Activated CD4-positive, alpha-beta T cell treated with anti-CD3 and anti-CD28 coated beads, Interleukin-2, amount 10 ng/mL, durations not matched to agents 7 days and 5 days (primary cell): ENCODE measurements around the gene PPM1A. TPM values are rescaled to one million over a fixed set of nuclear protein-coding genes. Genes with fewer than 3 reads are reported as not detected.
"Not testable (repeated sequence)": the region's sequence is repeated elsewhere in the genome, so short reads cannot be mapped to it uniquely, and the experiment has no call there.

Experiments
- CTCF ChIA-PET: fragments of 350-600 bp; sonication (Branson Sonifier 250); formaldehyde crosslinking; loops from one replicate; lab custom pipeline; 2021; ENCODE audit warnings: antibody characterized with exemption; lab: Charles Lee
- POLR2A ChIA-PET: fragments of 350-600 bp; sonication (Branson Sonifier 250); formaldehyde crosslinking; loops from one replicate; lab custom pipeline; 2021; ENCODE audit warnings: antibody characterized with exemption; lab: Charles Lee
- DNase-seq: peaks from one replicate; pipeline ENCODE4 v3.0.0-alpha.2; 2020
- H3K27ac Mint-ChIP-seq: one replicate; pipeline ENCODE4 v1.8.0; 2021; ENCODE audit warnings: mild to moderate bottlenecking, moderate library complexity, mixed read lengths
- H3K27me3 Mint-ChIP-seq: one replicate; pipeline ENCODE4 v1.8.0; 2021; ENCODE audit warnings: mixed read lengths
- H3K36me3 Mint-ChIP-seq: one replicate; pipeline ENCODE4 v1.8.0; 2021; ENCODE audit warnings: low read depth, mixed read lengths
- H3K4me1 Mint-ChIP-seq: one replicate; pipeline ENCODE4 v1.8.0; 2021; ENCODE audit warnings: mixed read lengths
- H3K4me3 Mint-ChIP-seq: one replicate; pipeline ENCODE4 v1.8.0; 2021; ENCODE audit warnings: mild to moderate bottlenecking, moderate library complexity, mixed read lengths
- H3K9me3 Mint-ChIP-seq: one replicate; pipeline ENCODE4 v1.8.0; 2021; ENCODE audit warnings: mixed read lengths
- total RNA-seq, 2 experiments: library from RNA; stranded (reverse); gene quantifications; one replicate each; pipeline ENCODE4 v1.2.3, GENCODE V29; 2021

Gene PPM1A
- total RNA-seq, 2 experiments from 2014 or later: 48.9 to 53.1 TPM

DNA sequence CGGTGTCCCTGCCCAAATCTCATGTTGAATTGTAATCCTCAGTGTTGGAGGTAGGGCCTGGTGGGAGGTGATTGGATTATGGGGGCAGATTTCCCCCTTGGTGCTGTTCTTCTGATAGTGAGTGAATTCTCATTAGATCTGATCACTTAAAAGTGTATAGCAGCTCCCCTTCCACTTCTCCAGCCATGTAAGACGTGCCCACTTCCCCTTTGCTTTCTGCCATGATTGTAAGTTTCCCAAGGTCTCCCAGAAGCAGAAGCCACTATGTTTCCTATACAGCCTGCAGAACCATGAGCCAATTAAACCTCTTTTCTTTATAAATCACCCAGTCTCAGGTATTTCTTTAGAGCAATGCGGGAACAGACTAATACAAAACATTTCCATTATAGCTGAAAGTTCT lies 71.8 kb downstream of the PPM1A start:
- CTCF ChIA-PET: interaction anchor here (2.1 kb wide), 1 partner anchor 11 kb away, joined by 9 read pairs; no protein-coding TSS in a partner anchor
- H3K9me3 Mint-ChIP-seq, H3K27me3 Mint-ChIP-seq: not testable (repeated sequence)

DNA sequence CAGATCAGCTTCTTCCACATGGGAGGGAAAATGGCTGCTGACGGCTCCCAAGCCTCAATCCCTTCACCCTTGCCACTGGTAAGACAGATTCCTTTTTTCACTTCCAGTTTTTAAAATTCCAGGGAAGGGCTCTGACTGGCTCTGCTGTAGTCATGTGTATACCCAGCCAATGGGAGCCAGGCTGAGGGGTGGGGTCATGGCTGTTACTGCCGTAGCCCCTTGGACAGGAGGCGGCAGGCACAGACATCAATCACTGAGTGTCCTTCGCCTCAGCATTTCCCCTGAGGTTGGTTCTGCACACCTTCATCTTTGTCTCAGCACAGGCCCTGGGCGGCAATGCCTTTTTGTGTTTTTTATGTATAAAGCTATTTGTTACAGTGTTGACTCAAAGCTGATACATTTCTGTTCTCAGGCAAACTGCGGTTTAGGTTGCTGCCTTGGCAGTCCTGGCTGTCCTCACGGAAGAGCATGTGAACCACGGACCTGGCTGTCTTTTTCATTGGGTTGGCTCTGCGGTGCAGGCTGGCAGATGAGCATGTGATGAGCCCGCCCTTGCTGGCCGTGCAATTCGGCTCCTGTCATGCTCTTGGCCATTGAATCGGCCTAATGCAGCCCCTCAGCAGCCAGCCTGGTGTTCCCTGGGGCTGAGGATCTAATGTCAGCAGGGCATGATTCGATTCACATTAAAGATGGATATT lies 74.3 kb downstream of the PPM1A start:
- H3K36me3 Mint-ChIP-seq: no peaks in the 10 kb centered on the region
- no peaks in the 10 kb centered on the region for H3K9me3 Mint-ChIP-seq
- POLR2A ChIA-PET: no interaction called here
- no peak overlapping the region for H3K4me3 Mint-ChIP-seq
- H3K27me3 Mint-ChIP-seq: peaks cover 22% of the 10 kb centered on the region
- CTCF ChIA-PET: interaction anchor here (1.0 to 2.1 kb wide), 3 partner anchors 8 to 26 kb away, joined by 3 to 9 read pairs (median 3); no protein-coding TSS in a partner anchor
- no peak for DNase-seq
- H3K27ac Mint-ChIP-seq: no peak overlapping the region
- H3K4me1 Mint-ChIP-seq: peaks cover 10% of the 10 kb centered on the region

More for the DNA sequence above, 71.8 kb downstream of the PPM1A start:
- H3K36me3 Mint-ChIP-seq, DNase-seq, H3K4me1 Mint-ChIP-seq, POLR2A ChIA-PET, H3K4me3 Mint-ChIP-seq, H3K27ac Mint-ChIP-seq: not testable (repeated sequence)

DNA sequence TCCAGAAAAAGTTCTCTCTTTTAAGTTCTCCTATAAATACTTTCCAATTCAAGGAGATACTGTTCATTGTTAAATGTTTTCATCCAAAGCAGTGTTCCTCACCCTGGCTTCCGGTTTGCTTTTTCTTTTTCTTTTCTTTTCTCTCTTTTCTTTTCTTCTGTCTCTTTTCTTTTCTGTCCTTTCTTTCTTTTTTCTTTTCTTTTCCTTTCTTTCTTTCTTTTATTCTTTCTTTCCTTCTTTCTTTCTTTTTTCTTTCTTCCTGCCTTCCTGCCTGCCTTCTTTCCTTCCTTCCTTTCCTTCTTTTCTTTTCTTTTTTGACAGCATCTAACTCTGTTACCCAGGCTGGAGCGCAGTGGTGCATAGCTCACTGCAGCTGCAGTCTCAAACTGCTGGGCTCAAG lies 75.8 kb downstream of the PPM1A start:
- no peak overlapping the region for H3K27ac Mint-ChIP-seq
- DNase-seq: no peak
- H3K4me3 Mint-ChIP-seq: no peak overlapping the region
- CTCF ChIA-PET: interaction anchor here (1.1 kb wide), 1 partner anchor 25 kb away, joined by 3 read pairs; no protein-coding TSS in a partner anchor
- POLR2A ChIA-PET: no interaction called here
- peaks cover 14% of the 10 kb centered on the region for H3K4me1 Mint-ChIP-seq
- peaks cover 27% of the 10 kb centered on the region for H3K27me3 Mint-ChIP-seq
- no peaks in the 10 kb centered on the region for H3K36me3 Mint-ChIP-seq
- H3K9me3 Mint-ChIP-seq: no peaks in the 10 kb centered on the region

DNA sequence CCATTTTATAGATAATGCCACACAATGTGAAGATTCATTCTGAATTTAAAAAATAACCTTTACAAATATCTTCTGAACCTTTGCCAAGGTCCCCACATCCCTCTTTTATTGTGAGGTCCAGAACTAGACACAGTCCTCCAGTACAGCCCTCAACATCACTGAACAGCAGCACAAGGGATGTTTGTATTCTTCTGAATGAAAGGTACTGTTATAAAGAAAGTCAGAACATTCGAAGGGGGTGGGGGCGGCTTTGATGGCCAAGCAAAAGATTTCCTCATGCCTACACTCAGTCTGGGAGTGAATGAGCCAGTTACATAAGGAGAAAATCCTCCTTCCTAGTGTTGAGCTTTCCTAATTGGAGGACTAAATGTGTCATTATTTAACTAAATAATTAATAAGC lies 77.3 kb downstream of the PPM1A start:
- ChIA-PET POLR2A (no interaction called here), CTCF (interaction anchor here (1.0 kb wide), 1 partner anchor 16 kb away, joined by 4 read pairs; no protein-coding TSS in a partner anchor)
- no peak for DNase-seq
- H3K4me3 Mint-ChIP-seq: no peak overlapping the region
- no peaks in the 10 kb centered on the region for H3K36me3 Mint-ChIP-seq
- no peaks in the 10 kb centered on the region for H3K9me3 Mint-ChIP-seq
- peaks cover 21% of the 10 kb centered on the region for H3K4me1 Mint-ChIP-seq
- H3K27ac Mint-ChIP-seq: no peak overlapping the region
- H3K27me3 Mint-ChIP-seq: peaks cover 25% of the 10 kb centered on the region

DNA sequence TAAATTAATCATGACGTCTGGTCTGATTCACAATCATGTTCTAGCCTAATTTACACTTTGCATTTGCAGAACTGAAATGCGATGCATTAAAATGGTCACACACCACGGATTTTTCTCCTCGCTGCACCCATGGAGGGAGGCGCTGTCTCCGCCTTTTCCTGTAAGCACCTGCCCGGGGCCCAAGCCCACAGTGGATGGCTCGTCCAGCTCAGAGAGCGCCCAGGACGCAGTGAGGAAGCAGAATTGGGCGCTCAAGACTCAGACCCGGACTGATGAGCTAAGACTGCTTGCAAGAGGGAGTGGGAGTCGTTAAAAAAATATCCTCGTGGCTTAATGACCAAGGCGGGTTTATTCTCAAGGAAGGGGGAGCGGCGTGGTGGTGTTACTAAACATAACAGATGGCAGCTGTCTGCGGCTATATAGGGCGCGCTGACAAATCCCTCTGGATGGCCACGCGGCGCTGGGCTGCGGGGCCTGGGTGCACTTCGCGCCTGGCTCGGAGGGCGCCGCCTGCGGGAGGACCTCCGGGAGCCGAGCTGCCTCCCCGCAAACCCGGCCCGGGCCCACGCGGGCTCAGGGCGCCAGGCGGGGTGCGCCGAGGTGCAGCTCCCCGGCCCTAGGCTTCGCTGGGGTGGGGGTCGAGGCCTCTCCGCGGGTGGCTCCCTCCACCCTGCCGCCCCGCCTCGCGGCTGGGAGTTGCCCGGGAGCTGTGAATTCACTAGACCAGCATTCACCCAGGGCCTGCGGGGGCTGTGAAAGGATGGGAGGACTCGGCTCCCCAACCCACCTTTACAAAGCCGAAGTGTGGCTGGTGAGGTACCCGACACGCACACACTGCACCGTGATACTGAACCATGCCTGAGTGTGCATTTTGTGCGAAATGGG lies 78.7 kb downstream of the PPM1A start:
- DNase-seq: peak; percentile 47

DNA sequence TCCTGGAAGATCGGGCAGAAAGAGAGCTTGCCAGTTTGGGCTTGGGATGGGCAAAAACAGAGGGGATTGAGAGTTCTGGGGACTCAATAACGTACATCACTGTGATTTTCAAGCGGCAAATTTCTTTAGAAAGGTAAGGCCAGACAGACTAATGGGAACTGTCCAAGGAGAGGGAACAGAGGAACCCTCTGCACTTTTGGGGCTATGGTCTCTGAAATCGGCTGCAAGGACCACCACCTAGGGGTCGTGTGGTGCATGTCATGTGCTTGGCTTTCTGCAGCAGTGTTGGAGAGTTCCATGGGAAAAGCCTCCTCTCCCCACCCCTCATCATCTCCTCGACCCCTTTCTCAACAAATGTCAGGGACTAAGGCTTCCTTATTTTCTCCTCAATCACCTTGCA lies 79.6 kb downstream of the PPM1A start:
- H3K4me3 Mint-ChIP-seq: no peak overlapping the region
- POLR2A ChIA-PET: no interaction called here
- CTCF ChIA-PET: no interaction called here
- H3K36me3 Mint-ChIP-seq: no peaks in the 10 kb centered on the region
- H3K27me3 Mint-ChIP-seq: peaks cover 30% of the 10 kb centered on the region
- H3K27ac Mint-ChIP-seq: no peak overlapping the region
- no peaks in the 10 kb centered on the region for H3K9me3 Mint-ChIP-seq
- H3K4me1 Mint-ChIP-seq: peaks cover 42% of the 10 kb centered on the region
- no peak for DNase-seq

More for the DNA sequence above, 78.7 kb downstream of the PPM1A start:
- no peaks in the 10 kb centered on the region for H3K36me3 Mint-ChIP-seq
- H3K27me3 Mint-ChIP-seq: peaks cover 24% of the 10 kb centered on the region
- peak overlapping the region; percentile 76 for H3K27ac Mint-ChIP-seq
- peak overlapping the region; percentile 78 for H3K4me3 Mint-ChIP-seq
- ChIA-PET CTCF (interaction anchor here (1.0 to 1.1 kb wide), 2 partner anchors 11 to 50 kb away, joined by 3 read pairs; no protein-coding TSS in a partner anchor), POLR2A (no interaction called here)
- peaks cover 34% of the 10 kb centered on the region for H3K4me1 Mint-ChIP-seq
- H3K9me3 Mint-ChIP-seq: no peaks in the 10 kb centered on the region

DNA sequence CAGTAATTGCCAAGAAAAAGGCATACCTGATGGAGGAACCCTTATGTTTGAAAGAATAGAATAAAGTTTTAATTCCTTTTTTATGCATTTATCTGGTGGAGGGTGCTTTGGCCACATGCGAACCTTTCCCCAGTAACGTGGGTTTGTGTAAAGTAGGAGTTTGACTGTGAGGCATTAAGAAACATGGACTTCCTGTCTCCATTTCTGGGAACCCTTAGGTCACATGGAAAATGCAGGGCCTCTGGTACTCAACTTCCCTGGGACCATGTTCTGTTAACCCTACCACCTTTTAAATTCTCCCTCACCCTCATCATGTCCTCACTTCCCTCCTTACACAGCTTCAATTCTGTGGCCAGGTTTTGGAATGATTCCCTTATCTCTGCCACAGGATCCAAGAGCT lies 80.3 kb downstream of the PPM1A start:
- CTCF ChIA-PET: interaction anchor here (0.5 kb wide), 1 partner anchor 272 kb away, joined by 3 read pairs; no protein-coding TSS in a partner anchor
- H3K36me3 Mint-ChIP-seq: no peaks in the 10 kb centered on the region
- H3K9me3 Mint-ChIP-seq: no peaks in the 10 kb centered on the region
- no peak overlapping the region for H3K4me3 Mint-ChIP-seq
- H3K4me1 Mint-ChIP-seq: peaks cover 42% of the 10 kb centered on the region
- peaks cover 36% of the 10 kb centered on the region for H3K27me3 Mint-ChIP-seq
- no peak overlapping the region for H3K27ac Mint-ChIP-seq
- POLR2A ChIA-PET: no interaction called here
- no peak for DNase-seq

DNA sequence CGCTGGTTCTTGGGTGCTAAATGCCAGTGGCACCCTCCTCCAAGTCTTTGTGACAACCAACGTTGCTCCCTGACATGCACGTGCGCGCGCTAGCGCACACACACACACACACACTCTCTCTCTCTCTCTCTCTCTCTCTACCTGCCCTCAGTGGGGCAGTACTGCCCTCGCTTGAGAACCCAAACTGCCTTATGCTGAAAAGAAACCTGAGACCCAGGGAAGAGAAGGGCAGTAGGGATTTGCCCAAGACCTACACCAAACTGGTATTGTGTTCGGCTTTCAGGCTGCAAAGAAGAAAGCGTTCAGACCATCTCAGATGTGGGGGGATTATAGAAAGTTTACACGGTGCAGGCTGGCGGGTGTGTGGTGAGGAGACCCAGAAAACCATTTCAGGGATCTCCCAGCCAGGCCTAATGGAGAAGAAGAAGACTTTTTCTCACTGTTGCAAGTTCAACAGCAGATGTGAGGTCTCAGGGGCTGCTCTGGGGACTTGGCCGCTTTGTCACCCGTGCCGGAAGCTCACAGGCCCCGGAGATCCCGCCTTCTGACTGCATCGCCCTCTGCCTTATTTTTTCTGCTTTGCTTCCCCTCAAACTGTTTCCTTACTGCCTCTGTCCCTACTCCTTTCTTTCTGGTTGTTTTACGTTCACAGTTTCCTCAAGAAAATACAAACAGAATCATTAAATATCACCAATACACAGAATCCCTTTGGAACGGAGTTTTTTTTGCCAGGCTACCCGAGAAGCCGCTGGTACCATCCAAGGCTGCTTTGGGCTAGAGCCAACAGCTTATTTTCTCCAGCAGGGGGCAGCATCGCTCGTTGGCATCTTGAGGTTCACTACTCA lies 82.4 kb downstream of the PPM1A start:
- H3K27ac Mint-ChIP-seq: peak overlapping the region; percentile 94
- POLR2A ChIA-PET: no interaction called here
- H3K4me1 Mint-ChIP-seq: peaks cover 42% of the 10 kb centered on the region
- H3K36me3 Mint-ChIP-seq: no peaks in the 10 kb centered on the region
- peak overlapping the region; percentile 76 for H3K4me3 Mint-ChIP-seq
- no peaks in the 10 kb centered on the region for H3K9me3 Mint-ChIP-seq
- peak; percentile 80 for DNase-seq
- H3K27me3 Mint-ChIP-seq: peaks cover 40% of the 10 kb centered on the region
- CTCF ChIA-PET: interaction anchor here (0.7 to 1.9 kb wide), 15 partner anchors 9 to 119 kb away, joined by 3 to 11 read pairs (median 4); partner anchors contain the start of gene PPM1A

DNA sequence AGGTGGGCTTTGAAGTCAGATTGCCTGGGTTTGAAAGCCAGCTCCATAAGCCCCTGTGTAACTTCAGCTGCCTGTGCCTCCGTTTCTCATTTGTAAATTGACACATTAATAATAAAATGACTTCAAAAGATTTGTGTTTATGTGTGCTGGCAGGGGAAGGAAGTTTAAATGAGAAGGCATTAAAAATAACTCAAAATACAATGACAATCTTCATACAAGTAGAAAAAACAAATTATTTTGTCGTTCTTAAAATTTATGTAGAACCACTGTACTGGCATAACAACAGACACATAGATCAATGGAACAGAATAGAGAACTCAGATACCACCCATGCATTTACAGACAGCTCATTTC lies 83.0 kb downstream of the PPM1A start:
- Mint-ChIP-seq H3K27ac (peak overlapping the region; percentile 94), H3K4me3 (peak overlapping the region; percentile 76), H3K4me1 (peaks cover 40% of the 10 kb centered on the region), H3K27me3 (peaks cover 38% of the 10 kb centered on the region), H3K9me3 (no peaks in the 10 kb centered on the region), H3K36me3 (no peaks in the 10 kb centered on the region)
- no peak for DNase-seq
- ChIA-PET POLR2A (no interaction called here), CTCF (interaction anchor here (0.7 to 1.9 kb wide), 15 partner anchors 10 to 120 kb away, joined by 3 to 11 read pairs (median 4); partner anchors contain the start of gene PPM1A)

DNA sequence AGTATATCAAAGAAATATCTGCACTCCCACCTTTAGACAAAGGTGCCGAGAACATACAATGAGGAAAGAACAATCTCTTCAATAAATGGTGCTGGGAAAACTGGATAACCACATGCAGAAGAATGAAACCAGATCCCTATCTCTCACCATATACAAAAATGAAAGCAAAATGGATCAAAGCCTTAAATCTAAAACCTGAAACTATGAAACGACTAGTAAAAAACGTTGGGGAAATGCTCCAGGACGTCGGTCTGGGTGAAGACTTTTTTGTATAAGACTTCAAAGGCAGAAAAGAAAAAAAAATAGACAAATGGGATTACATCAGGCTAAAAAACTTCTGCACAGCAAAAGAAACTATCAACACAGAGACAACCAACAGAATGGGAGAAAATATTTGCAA lies 83.8 kb downstream of the PPM1A start:
- Mint-ChIP-seq H3K27me3 (peaks cover 42% of the 10 kb centered on the region), H3K9me3 (no peaks in the 10 kb centered on the region), H3K36me3 (no peaks in the 10 kb centered on the region), H3K4me1 (peaks cover 34% of the 10 kb centered on the region), H3K4me3 (peak overlapping the region; percentile 76), H3K27ac (peak overlapping the region; percentile 47)
- DNase-seq: peak; percentile 24
- POLR2A ChIA-PET: no interaction called here
- CTCF ChIA-PET: interaction anchor here (0.6 to 1.9 kb wide), 4 partner anchors 18 to 436 kb away, joined by 3 to 6 read pairs (median 5); no protein-coding TSS in a partner anchor

DNA sequence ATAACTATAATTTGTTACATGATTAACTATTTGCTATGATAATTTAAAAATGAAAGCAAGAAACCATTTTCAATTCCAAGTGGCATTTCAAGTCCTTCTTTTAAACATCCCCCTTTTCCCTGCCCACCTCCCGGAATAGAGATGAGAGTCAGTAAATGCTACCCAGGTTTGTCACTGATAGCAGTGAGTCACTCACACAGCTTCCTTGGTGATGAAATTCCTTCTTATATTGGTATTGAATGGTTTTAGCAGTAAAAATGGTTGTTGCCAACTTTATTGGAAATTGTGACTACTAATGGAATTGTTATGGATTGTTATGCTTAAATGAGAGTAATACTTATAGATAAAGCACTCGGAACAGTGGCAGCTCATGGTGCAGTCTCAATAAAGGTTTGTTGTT lies 90.5 kb downstream of the PPM1A start:
- Mint-ChIP-seq H3K27me3 (peaks cover 27% of the 10 kb centered on the region), H3K4me1 (no peaks in the 10 kb centered on the region), H3K27ac (no peak overlapping the region), H3K36me3 (no peaks in the 10 kb centered on the region), H3K4me3 (no peak overlapping the region), H3K9me3 (peaks cover 3% of the 10 kb centered on the region)
- CTCF ChIA-PET: interaction anchor here (0.9 kb wide), 1 partner anchor 16 kb away, joined by 3 read pairs; no protein-coding TSS in a partner anchor
- POLR2A ChIA-PET: no interaction called here
- DNase-seq: no peak

DNA sequence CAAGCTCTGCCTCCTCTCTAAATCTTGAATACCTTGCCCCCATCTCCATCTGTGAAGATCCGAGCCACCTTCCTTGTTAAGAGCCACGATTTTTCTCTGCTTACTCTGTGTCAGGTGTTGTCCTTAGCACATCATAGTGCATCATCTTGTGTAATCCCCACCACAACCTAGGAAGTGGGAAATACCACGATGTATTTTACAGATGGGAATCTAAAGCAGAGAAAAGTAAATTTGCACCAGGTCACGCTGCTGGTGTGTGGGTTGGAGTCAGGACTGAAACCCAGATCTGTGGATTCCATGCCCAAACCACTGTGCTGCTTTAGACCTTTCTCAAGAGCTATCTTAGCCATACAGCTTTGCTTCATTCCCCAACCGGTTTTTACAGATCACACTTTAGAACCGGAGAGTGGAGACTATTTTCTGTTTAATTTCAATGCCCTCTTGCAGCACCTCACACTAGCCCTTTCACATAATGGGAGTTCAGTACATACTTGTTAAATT lies 94.6 kb downstream of the PPM1A start:
- Mint-ChIP-seq H3K36me3 (no peaks in the 10 kb centered on the region), H3K4me3 (no peak overlapping the region), H3K27me3 (peaks cover 2% of the 10 kb centered on the region), H3K4me1 (peaks cover 1% of the 10 kb centered on the region), H3K27ac (no peak overlapping the region), H3K9me3 (peaks cover 3% of the 10 kb centered on the region)
- POLR2A ChIA-PET: no interaction called here
- CTCF ChIA-PET: no interaction called here
- DNase-seq: no peak
